HL-60/S4 treated with retinoic acid at 250 ng/mL for 4 days and 3 days (cell line): ENCODE results near the gene RASL12.
"Not testable (repeated sequence)": the region's sequence is repeated elsewhere in the genome, so short reads cannot be mapped to it uniquely, and the experiment has no call there.

Experiments used
- in situ Hi-C: fragments of 300-500 bp; cut with MboI; formaldehyde crosslinking; loops from 2 replicates; pipeline ENCODE4 v1.7.0; 2022; ENCODE audit warnings: low sequenced_read_pairs

RASL12 gene

DNA sequence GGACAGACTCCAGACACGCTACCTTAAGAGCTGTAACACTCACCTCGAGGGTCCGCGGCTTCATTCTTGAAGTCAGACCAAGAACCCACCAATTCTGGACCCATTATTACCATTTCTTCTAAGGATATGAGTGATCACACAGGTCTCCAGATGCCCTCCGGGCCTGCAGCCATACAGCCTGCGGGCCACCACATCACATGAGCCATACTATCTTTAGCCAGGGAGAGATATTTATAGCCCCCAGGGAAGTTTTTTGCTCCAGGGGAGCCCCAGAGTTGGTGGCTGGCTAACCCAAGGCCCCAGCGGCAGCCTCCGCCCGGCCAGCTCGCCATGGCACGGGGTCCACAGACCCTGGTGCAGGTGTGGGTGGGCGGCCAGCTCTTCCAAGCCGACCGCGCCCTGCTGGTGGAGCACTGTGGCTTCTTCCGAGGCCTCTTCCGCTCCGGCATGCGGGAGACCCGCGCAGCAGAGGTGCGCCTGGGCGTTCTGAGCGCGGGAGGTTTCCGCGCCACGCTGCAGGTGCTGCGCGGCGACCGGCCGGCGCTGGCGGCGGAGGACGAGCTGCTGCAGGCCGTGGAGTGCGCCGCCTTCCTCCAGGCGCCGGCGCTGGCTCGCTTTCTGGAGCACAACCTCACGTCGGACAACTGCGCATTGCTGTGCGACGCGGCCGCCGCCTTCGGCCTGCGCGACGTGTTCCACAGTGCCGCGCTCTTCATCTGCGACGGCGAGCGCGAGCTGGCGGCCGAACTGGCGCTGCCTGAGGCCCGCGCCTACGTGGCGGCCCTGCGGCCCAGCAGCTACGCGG is 8.9 kb upstream of the RASL12 start, which contains the start of gene KBTBD13:
Gene KBTBD13, plus strand, starts transcription at position 261 of the 805 bp plus-strand sequence. Its CDS starts 70 bp downstream, at position 331.
- in situ Hi-C loops: no loop called here

DNA sequence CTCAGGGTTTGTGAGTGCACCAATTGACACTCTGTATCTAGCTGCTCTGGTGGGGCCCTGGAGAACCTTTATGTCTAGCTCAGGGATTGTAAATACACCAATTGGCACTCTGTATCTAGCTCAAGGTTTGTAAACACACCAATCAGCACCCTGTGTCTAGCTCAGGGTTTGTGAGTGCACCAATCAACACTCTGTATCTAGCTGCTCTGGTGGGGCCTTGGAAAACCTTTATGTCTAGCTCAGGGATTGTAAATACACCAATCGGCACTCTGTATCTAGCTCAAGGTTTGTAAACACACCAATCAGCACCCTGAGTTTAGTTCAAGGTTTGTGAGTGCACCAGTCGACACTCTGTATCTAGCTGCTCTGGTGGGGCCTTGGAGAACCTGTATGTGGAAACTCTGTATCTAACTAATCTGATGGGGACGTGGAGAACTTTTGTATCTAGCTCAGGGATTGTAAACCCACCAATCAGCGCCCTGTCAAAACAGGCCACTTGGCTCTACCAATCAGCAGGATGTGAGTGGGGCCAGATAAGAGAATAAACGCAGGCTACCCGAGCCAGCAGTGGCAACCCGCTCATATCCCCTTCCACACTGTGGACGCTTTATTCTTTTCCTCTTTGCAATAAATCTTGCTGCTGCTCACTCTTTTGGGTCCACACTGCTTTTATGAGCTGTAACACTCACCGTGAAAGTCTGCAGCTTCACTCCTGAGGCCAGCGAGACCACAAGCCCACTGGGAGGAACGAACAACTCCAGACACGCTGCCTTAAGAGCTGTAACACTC is 8.0 kb upstream of the RASL12 start:
- in situ Hi-C loops: not testable (repeated sequence)

DNA sequence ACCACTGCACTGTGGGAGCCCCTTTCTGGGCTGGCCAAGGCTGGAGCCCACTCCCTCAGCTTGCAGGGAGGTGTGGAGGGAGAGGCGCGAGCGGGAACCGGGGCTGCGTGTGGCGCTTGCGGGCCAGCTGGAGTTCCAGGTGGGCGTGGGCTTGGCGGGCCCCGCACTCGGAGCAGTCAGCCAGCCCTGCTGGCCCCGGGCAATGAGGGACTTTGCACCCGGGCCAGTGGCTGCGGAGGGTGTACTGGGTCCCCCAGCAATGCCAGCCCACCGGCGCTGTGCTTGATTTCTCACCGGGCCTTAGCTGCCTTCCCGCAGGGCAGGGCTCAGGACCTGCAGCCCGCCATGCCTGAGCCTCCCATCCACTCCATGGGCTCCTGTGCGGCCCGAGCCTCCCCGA is 7.2 kb upstream of the RASL12 start:
- in situ Hi-C loops: not testable (repeated sequence)

DNA sequence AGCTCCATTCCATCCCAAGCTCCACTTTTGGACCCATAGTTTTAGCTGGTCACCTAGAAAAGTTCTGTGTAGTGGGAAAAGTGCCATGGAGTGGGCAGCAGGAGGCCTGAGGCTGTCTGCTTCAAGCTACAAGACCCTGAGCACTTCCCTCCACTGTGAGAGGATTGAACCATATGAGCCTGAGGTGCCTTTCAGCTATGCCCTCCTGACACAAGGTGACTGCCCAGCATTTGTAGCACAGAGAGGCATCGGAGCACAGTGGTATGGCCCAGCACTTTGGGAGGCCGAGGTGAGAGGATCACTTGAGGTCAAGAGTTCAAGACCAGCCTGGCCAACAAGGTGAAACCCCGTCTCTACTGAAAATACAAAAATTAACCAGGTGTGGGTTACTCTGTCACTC is 4.8 kb upstream of the RASL12 start:
- in situ Hi-C loops: no loop called here

DNA sequence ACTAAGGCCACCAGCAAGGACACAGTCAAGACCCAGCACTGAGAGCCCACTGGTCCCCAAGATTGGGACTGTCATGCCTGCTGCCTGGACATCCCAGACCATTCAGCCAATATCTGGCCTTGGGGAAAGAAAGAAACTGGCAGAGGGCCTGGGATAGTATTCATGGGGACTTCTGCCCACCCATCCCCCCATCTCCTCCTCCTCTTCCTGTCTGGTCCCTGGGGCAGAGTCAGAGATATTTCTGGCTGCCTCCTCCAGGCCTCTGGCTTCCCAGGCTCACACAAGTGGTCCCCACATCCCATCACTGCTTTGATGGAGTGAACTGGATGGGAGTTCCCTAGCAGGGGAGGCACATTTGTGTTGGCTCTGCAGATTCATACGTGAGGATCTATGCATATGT is 4.2 kb upstream of the RASL12 start:
- in situ Hi-C loops: no loop called here

DNA sequence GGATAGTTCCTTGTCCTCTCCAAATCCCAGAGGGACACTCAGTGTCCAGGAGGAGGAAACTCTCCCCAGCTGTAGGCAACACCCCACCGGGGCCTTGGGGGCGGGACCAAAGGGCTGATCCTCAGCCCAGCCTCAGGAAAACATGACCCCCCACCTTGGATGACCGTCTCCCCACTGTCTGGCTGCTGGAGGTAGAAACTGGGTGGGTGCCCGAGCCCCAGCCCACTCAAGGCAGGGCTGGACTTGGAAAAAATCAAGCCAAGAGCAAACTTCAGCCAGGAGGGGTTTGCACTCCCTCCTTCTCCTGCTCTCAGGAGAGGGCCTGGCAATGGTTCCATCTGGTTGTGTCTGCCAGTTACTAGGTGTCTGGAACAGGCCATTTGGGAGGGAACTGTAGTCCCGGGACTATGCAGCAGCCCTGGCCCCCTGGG is 3.6 kb upstream of the RASL12 start:
- in situ Hi-C loops: no loop called here

DNA sequence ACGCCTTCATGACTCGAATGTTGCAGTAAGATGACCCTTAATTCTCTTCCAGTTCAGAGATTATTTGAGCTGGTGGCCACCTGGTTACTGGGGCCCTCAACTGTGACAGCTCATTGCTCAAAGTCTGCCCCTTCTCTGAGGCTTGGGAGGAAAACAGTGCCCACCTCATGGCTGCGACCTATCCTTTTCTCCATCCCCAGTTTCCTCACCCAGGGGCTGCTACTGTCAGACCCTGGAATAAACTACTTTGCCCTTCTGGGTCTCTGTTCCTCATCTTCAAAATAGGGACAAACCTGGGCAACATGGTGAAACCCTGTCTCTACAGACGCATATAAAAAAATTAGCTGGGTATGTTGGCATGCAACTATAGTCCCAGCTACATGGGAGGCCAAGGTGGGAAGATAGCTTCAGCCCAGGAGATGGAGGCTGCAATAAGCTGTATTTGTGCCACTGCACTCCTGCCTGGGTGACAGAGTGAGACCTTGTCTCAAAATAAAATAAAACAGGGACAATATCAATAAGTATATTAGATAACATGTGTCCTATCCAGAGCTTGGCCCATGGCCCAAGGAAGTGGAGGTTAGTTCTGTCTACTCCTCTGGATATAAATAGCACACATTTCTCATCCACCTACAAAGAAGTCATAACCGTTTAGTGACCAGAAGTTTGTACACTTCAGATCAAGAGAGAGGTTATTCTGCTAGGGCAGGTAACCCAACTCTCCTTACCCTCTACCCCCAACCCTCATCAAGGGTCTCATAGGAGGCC is 2.2 kb upstream of the RASL12 start:
- in situ Hi-C loops: no loop called here

GRCh38 chr15:65069179-65069578 is 1.4 kb upstream of the RASL12 start:
- in situ Hi-C loops: no loop called here

- in situ Hi-C loops: no loop called here
Measured at GRCh38 chr15:65068403-65068788, 605 bp upstream of the RASL12 start.

- in situ Hi-C loops: no loop called here
Measured at GRCh38 chr15:65067317-65067644, 510 bp downstream of the RASL12 start.

DNA sequence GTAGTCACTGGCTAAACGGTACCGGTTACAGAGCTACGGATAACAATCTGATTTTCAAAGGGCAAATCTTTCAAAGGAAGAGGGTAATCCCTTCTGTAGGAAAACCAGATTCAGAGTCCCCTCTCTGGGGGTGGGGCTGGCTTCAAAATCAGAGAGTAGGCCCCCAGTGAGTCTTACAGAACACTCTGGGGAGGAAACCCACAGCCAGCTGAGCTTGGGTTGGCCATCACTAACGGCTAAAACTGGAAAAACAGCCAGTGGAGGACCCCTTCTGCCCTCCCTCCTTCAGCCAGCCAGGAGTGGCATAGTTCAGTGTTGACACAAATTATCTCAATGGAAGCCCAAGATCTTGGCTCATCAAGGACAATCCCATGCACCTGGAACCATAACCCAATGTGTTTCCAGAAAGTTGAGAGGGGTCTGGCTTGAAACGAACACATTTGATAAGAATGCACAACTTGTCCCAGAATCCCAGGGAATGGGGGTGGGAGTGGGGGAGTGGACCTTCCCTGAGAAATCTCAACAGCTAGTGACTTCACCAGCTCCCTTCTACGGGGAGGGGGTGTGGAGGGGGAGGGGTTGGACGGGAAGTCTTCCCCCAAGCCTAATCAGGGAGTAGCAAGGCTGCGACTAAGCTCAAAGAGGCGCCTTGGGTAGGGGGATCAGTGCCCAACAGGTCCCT is 1.0 kb downstream of the RASL12 start:
- in situ Hi-C loops: no loop called here

DNA sequence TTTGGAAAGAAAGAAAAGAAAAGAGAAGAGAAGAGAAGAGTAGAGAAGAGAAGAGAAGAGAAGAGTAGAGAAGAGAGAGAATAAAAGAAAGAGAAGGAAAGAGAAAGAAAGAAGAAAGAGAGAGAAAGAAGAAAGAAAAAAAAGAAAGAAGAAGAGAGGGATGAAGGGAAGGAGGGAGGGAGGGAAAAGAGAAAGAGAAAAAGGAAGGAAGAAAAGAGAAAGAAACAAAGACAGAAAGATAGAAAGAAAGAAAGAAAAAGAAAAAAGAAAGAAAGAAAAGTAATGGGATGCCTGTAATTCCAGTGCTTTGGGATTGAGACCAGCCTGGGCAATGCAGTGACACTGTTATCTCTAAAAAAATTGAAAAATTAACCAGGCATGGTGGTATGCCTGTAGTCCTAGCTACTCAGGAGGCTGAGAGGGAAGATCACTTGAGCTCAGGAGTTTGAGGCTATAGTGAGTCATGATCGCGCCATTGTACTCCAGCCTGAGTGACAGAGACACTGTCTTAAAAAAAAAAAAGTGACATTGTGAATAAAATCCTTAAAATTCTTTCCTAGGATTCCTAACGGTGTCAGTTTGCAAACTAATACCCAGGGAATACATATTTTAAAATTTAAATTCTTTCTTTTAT is 1.7 kb downstream of the RASL12 start:
- in situ Hi-C loops: no loop called here

DNA sequence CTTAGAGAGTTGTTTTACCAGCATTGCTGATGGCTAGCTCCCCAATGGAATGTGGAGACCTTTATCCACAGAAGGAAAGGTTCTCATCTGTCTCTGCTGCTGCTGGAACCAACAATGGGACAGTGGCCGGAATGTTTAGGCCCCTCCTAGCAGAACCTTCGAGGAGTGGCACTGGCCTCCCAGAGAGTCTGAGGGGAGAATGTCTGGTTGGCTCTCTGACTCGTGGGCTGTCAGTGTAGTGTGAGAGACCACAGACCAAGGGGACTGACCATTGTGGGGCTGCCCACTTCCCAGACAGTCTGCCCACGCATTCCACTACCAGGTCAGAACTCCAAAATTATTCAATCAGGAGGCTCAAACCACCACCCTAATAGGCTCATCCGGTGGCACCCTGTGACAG is 5.1 kb downstream of the RASL12 start:
- in situ Hi-C loops: no loop called here

DNA sequence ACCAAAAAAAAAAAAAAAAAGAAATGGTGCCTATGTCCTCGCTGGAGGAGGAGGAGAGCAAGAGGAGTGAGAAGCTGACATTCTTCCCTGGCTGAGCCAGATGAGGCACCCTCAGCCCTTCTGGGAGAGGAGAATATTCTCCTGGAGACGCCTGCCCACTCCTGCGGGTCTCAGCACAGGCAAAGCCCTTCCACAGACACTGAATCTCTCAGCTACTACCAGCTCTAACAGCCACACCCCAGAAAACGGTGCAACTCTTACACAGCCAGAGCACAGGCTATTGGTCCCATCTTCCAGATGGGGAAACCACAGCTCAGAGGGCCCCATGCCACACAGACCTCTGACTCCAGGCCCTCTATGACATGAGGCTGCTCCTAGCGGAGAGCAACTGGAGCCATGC is 5.7 kb downstream of the RASL12 start:
- in situ Hi-C loops: no loop called here

DNA sequence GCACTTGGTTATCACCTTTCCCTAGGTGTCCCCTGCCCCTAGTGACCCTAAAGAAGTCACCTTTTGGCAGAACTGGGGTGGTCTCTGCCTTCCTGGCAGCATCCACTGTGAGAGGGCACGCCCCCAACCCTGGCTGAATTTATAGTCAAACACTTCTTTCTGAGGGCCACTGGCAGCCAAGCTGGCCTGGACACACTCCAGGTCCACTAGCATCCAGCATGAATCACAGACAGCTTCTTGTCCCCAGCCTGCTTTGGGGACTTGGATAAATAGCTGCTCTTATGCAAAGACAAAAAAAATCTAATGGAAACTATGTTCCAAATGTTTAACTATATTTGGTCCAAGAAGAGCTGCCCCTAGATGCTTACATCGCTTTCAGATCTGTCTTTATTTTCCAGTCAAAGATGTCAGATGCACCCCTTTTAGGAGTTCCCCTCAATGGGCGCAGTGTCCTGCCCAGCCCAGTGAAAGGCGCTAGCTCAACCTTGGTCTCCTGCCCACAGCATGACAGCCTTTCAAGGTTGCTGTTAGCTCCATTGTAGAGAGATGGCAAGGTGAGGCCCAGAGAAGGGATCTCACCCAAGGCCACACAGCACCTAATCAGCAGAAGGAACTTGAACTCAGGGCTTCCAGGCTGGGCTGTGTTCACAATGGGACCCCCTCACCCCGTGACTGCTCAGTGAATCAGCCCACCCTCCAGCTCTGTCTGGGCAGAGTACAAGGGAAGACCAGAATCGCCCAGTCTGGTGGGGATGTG is 7.0 kb downstream of the RASL12 start:
- in situ Hi-C loops: no loop called here

GRCh38 chr15:65059931-65060596 is 7.7 kb downstream of the RASL12 start:
- in situ Hi-C loops: no loop called here

- in situ Hi-C loops: no loop called here
Measured at GRCh38 chr15:65059369-65059750, 8.4 kb downstream of the RASL12 start.

GRCh38 chr15:65058394-65059368 is 9.1 kb downstream of the RASL12 start:
- in situ Hi-C loops: no loop called here
